GM18505 (cell line): ENCODE results near the gene DSC2.

Source experiments
- ATAC-seq: cut with Tn5 transposase; IDR thresholded peaks from one replicate; pipeline ENCODE4 v1.9.1; 2021; ENCODE audit not compliant: unreplicated experiment
- POLR2A ChIP-seq: IDR thresholded peaks from 4 replicates; pipeline ENCODE4 v1.6.1; 2011; ENCODE audit warnings: borderline replicate concordance; ENCODE audit not compliant: insufficient read depth, insufficient read length; ENCODE audit errors: extremely low read depth

Gene DSC2

DNA sequence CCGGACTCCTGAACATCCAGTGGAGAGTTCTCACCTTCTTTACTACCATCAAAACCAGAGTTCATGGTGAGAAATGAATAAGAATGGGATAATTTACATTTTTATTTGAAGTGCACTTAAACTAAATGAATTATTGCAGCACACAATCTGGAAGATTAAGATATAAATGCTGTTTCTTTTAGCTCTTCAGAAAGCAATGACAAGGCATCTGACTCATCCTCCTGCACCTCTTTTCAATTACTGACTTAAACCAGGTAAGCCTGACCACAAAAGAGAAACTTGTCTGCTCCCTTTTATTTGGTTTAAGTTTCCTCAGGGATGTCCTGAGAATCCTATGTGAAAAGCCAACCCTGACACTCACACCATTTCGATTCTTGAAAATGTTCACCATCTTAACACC, 720 bp upstream of the DSC2 start:
- no peak for ATAC-seq
- TF ChIP-seq POLR2A = no peak

DNA sequence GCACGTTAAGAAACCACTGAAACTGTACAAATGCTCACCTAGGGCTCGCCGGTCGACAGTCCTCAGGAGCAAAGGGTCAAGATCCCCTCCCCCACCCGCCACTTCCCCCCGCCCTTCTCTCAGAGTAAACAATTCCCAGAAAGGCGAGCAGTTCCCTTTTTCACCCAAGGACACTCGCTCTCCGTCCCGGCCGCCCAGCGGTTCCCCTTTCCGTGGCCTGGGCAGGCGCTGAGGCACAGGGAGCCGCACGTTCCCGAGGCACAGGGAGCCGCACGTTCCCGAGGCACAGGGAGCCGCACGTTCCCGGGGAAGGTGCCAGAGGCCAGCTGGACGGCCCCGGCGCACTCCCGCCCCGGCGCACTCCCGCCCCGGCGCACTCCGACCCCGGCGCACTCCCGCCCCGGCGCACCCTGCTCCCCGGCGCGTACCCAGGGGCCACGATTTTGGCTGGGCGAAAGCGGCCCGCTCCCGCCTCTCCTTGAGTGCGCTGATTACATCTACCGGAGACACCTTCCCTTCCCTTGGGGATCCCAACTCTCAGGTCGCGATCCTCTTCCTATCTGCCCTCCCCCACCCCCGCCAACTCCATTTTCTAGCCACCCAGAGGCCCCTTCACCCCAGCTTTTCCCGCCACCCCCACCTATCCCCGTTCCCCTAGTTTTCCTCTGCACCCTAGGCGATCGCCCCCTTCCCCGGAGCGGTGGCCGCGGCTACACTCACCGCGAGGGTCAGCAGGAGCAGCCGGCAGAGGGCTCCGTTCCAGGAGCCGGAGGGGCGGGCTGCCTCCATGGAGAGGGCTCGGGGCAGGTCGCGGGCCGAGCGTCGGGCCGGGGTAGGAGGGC, 817 bp downstream of the DSC2 start:
- no peak for TF ChIP-seq POLR2A
- peak; percentile 49 for ATAC-seq

DNA sequence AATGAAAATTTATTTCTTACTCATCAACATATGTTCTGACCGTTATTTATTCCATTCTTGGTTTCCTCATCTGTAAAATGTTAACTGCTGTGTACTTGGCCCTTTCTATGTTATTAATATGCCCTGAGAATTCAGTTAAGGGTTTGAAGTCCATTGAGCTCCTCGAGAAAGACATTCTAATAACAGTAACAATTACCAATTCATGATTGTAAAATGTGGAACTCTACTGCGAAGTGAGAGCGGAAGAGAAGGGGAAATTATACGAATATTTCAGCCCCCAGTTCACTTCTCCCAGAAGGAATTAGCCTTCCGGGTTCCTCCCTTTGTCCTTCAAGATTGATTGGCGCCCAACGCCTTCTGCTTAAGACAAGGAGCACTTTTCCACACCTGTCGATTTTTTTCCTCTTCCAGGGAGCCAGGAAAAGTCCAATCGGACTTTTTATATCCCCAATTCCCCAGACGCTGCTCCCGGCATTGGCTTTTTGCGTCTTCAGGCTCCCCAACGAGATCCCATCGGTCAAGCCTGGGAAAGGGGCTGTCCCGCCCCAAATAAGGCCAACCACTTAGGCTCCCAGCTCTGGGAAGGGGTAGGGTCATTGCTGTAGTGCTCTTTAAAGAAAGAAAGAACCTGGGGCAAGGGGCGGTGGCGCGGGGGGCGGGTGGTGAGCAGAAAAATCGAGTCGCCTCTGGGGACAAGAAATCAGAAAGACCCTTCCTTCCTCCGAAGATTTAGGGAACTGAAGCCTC, 1.6 kb downstream of the DSC2 start:
- no peak for ATAC-seq
- no peak for TF ChIP-seq POLR2A

DNA sequence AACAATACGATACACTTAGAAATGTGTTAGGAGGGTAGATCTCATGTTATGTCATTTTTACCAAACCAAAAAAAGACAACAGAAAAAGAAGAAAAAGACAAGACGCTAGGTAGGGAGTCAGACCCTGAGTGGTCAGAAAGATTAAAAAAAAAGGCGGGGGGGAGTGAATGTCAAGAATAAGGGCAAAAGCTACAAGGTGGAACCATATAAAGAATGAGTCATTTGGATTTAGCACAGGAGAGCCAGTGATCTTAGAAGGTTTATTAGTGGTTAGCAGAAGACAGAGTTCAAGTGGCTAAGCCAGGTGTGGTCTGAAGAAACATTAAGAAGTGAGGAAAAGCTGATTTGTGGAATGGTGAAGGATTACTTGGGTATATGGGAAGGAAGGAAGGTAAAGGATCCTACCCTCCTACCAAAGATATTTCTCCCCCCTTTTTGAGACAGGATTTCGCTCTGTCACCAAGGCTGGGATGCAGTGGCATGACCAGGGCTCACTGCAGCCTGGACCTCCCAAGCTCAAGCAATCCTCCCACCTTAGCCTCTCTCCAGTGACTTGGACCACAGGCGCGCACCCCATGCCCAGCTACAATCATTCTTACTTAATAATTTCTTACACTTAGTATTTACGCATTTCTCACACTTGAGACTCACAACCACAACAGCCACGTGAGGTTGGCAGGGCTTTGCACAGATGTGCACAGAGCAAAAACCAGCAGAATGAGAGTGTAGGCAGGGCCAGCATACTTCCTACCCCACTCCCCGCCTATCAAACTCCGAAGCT, 2.6 kb downstream of the DSC2 start:
- TF ChIP-seq POLR2A = no peak
- ATAC-seq = no peak

DNA sequence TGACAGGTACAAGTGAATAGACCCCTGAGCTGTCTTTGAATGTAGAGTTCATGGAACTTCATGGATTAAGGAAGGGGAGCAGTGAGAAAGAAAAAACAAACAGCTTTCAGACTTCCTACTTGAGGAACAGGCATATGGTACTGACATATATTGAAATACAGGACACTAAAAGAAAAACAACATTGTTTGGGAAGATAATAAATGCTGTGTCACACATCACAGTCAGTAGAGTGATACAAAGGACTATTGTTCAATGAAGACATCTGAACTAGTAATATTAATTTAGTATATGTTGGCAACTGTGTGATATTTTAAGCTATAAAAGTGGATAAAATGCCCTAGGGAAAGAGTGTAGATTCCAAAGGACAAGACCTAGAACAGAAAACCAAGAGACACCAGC, 3.3 kb downstream of the DSC2 start:
- TF ChIP-seq POLR2A = no peak
- no peak for ATAC-seq

DNA sequence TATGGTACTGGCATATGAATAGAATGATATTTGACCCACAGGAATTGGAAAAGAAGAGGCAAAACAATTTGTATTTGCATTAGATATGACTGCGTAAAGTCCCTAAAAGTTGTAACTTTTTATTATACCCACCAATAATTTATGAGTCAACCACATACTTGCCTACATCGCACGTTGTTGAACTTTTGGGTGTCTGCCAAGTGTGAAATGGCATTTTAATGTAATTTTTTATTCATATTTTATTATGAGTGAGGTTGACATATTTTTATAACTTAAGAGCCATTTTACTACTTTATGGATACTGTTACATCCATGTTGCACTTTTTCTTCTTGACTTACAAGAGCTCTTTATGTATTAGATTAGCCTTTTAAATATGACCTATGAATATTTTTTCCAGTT, 4.6 kb downstream of the DSC2 start:
- ATAC-seq = no peak
- no peak for TF ChIP-seq POLR2A

DNA sequence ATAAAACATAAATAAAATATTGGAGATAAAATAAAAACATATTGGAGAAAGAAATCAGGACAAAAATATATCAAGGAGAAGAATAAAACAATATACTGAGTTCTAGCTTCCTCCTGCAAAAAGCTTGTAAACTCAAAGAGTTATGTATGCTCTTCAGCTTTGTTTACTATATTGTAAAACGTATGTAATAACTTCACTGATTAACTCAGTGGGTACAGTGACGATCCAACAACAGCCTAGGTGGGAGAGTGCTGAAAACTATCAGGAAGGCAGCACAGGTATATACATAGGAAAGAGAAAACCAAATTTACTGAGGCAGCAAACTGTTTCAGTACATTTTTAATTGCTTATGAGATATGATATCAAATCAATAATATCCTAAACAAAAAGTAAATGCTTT, 8.3 kb downstream of the DSC2 start:
- TF ChIP-seq POLR2A = no peak
- no peak for ATAC-seq

DNA sequence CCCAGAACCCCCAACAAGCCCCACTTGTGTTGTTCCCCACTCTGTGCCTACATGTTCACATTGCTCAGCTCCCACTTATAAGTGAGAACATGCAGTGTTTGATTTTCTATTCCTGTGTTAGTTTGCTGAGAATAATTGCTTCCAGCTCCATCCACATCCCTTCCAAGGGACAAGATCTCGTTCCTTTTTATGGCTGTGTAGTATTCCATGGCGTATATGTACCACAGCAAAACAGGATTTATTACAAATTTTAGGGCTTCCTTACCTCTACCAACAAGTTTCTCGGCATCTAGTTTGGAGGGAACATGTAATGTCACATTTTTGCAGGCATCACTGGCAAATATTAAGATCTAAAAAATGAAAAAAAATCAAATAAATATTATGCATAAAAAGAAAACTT, 8.9 kb downstream of the DSC2 start:
- no peak for ATAC-seq
- TF ChIP-seq POLR2A = no peak

DNA sequence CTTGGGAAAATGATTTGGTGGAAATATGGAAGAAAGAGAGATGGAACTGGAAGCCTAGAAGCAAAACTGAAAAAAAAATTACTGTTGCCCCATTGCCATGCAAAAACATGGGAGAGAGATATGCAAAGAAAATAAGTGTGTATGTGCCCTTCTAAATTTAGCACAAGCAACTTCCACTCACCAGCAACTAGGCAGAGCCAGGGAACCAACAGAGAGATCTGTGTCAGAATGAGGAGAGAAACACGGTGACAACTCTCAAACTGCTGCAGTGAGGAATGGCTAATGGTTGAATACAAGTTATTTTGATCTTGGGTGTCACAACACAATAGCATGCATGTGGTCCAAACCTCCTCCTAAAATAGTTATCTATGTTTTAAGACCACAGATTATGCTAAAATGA, 10.9 kb downstream of the DSC2 start:
- ATAC-seq = no peak
- no peak for TF ChIP-seq POLR2A

DNA sequence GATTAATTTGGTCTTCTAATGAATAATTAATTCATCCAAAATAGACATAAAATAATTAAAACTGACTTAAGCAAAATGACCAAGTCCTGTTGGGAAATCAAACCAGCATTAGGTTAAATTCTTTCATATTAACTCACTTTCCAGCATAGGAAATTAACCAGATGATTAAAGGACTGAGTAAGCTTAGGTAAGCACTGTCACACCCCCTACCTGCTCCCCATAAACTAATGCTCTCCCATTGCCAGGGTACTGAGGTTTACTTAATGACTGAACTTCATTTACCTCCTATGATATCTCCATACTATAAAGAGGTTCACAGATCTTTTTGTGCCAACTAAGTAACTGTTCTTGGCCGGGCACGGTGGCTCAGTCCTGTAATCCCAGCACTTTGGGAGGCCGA, 13.7 kb downstream of the DSC2 start:
- TF ChIP-seq POLR2A = no peak
- ATAC-seq = no peak

DNA sequence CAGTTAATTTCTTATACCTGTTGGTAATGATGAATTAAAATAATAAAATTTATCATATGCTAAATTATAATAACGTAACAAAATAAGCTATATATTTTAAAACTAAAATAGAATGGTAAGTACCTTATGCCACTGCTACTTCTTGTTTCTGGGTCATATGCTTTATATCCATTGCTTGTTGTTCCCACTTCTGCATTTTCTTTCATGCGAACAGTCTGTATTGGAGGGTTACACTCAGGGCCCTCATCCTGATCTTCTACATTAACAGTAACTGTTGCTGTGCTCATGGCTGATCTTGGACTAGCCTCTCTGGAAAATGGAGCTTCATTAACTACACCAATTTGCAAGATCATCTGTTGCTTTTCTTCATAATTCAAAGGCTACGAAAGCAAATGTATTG, 22.2 kb downstream of the DSC2 start:
- no peak for TF ChIP-seq POLR2A
- no peak for ATAC-seq

DNA sequence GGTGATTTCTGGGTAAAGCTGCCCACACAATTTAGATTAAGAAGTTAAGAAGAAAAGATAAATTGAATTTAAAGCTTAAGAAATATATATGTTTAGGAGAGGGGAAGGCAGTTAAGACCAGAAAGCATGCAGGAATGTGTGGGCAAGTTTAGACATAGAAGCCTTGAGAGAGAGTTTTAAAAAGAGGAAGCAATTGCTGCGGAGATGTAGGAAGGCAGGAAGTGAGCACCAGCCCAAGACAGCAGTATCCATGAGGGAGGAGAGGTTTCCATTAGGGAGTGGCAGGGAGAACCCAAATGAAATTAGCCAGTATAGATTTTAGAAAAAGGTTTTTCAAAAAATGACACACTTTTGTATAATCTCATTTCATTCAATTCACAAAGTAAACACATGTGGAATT, 24.3 kb downstream of the DSC2 start:
- no peak for ATAC-seq
- TF ChIP-seq POLR2A = no peak

DNA sequence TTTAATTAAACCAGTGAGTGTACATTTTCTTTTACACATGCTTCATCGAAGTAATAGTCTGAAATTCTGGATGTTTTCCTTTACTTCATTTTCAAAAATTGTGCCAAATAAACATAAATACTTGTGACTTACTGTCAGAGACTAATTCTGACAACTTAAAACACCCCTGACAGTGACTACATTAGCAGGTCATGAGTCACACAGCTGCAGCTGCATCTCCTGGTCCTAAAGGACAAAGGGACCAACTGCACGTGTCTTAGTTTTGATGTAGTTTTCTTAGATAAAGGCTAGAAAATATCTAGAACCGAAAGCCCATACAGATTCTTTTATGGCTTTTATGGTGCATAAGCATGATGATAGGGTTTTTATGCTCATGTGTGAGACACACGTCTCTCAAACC, 30.0 kb downstream of the DSC2 start:
- TF ChIP-seq POLR2A = no peak
- ATAC-seq = no peak
